Fibroblast of lung (primary cell): ENCODE results near the gene OSCAR.

Experiments
- EZH2 ChIP-seq: IDR thresholded peaks from 2 replicates; pipeline ENCODE4 v1.5.1; 2012; ENCODE audit warnings: low read length, control low read depth, mild to moderate bottlenecking; ENCODE audit errors: missing control alignments
- TF ChIP-seq, protein P1 (sequence below), 2 donors: IDR thresholded peaks in 1 of 2; conservative IDR thresholded peaks in 1 of 2; 1 replicate in 1 of 2; 2 replicates in 1 of 2; pipeline ENCODE4 v1.5.1; 2011 to 2012; ENCODE audit warnings: low read length in 2 of 2, control low read depth in 1 of 2, inconsistent platforms in 1 of 2, low read depth in 1 of 2, mild to moderate bottlenecking in 1 of 2

DNA sequence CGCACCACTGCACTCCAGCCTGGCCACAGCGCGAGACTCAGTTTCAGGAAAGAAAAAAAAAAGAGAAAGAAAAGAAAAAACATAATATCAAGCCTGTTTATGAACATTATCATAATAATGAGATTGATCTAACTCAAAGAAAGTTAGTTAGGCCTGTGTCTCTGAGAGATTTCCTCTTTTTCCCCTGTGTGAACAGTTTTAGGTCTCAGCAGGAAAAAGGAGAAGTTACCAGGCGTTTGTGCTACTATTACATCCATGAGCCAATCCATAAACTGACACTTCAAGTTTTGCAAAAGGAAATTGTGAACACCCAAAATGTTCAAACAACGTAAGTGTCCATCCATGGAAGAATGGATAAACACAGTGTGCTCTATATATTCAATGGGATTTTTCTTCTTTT, 23.3 kb downstream of the OSCAR start:
- TF ChIP-seq, protein P1, sequence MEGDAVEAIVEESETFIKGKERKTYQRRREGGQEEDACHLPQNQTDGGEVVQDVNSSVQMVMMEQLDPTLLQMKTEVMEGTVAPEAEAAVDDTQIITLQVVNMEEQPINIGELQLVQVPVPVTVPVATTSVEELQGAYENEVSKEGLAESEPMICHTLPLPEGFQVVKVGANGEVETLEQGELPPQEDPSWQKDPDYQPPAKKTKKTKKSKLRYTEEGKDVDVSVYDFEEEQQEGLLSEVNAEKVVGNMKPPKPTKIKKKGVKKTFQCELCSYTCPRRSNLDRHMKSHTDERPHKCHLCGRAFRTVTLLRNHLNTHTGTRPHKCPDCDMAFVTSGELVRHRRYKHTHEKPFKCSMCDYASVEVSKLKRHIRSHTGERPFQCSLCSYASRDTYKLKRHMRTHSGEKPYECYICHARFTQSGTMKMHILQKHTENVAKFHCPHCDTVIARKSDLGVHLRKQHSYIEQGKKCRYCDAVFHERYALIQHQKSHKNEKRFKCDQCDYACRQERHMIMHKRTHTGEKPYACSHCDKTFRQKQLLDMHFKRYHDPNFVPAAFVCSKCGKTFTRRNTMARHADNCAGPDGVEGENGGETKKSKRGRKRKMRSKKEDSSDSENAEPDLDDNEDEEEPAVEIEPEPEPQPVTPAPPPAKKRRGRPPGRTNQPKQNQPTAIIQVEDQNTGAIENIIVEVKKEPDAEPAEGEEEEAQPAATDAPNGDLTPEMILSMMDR (conservative IDR thresholded peaks at IDR 0.05 in 1 of 2, IDR thresholded peaks at IDR 0.05 in 1 of 2; ENCODE audit: low read depth in 1 of 2, low read length in 2 of 2): no peak
- TF ChIP-seq EZH2: no peak
